Tibial nerve (tissue), 4 donors: ENCODE measurements around the gene GART. TPM values are rescaled to one million over a fixed set of nuclear protein-coding genes. Genes with fewer than 3 reads are reported as not detected.

Experiments
- DNase-seq, 2 donors: peaks; one replicate each; pipeline ENCODE4 v3.0.0-alpha.2; 2019; ENCODE audit warnings: low spot score in 2 of 2
- H3K27ac ChIP-seq, 4 donors: fragments of 200-600 bp; sonication (generic) in 3 of 4; one replicate each; pipeline ENCODE4 v1.5.1; 2017 to 2019; ENCODE audit warnings: mild to moderate bottlenecking in 1 of 4
- H3K27me3 ChIP-seq, 2 donors: fragments of 200-600 bp; sonication (generic) in 1 of 2; one replicate each; pipeline versions ENCODE4 v1.5.1 to v1.6.0; 2017 to 2019
- H3K36me3 ChIP-seq, 3 donors: fragments of 200-600 bp; sonication (generic); one replicate each; pipeline ENCODE4 v1.5.1; 2018 to 2019
- H3K4me1 ChIP-seq, 4 donors: fragments of 200-600 bp; sonication (generic) in 3 of 4; one replicate each; pipeline ENCODE4 v1.5.1; 2017 to 2019
- H3K4me3 ChIP-seq, 4 donors: fragments of 200-600 bp; sonication (generic) in 3 of 4; one replicate each; pipeline ENCODE4 v1.5.1; 2017 to 2019; ENCODE audit warnings: mild to moderate bottlenecking in 1 of 4, moderate library complexity in 1 of 4
- H3K9me3 ChIP-seq, 4 donors: fragments of 200-600 bp; sonication (generic) in 3 of 4; one replicate each; pipeline ENCODE4 v1.5.1; 2017 to 2019
- EP300 ChIP-seq, 2 donors: sonication (generic); formaldehyde crosslinking; IDR thresholded peaks; one replicate each; pipeline ENCODE4 v1.6.1; 2017; ENCODE audit warnings: antibody characterized with exemption in 2 of 2, mild to moderate bottlenecking in 1 of 2
- POLR2A ChIP-seq, 2 donors: fragments of 450-650 bp; IDR thresholded peaks; one replicate each; pipeline ENCODE4 v1.6.1; 2017; ENCODE audit warnings: antibody characterized with exemption in 2 of 2, mild to moderate bottlenecking in 2 of 2, moderate library complexity in 2 of 2
- WGBS, 2 donors: methylation state at CpG; one replicate each; pipeline ENCODE4 v1.1.5; 2018; 5-methylcytosine and 5-hydroxymethylcytosine counted together
- total RNA-seq, 4 donors: library from RNA; depleted of rRNA; stranded (reverse); fragments of >200 nt; gene quantifications; one replicate each; pipeline ENCODE4 v1.1.0, GENCODE V29; 2016
- TF ChIP-seq, protein P1 (sequence below), 5 experiments: fragments of 200-600 bp in 3 of 5; fragments of 450-650 bp in 2 of 5; sonication (generic) in 3 of 5; IDR thresholded peaks; one replicate each; pipeline ENCODE4 v1.5.1; 2016 to 2019; ENCODE audit warnings: antibody characterized with exemption in 5 of 5, mild to moderate bottlenecking in 3 of 5, moderate library complexity in 2 of 5

The GART gene
- total RNA-seq, 4 donors from 2014 or later, result 73.5 to 141 (median 106) TPM

DNA sequence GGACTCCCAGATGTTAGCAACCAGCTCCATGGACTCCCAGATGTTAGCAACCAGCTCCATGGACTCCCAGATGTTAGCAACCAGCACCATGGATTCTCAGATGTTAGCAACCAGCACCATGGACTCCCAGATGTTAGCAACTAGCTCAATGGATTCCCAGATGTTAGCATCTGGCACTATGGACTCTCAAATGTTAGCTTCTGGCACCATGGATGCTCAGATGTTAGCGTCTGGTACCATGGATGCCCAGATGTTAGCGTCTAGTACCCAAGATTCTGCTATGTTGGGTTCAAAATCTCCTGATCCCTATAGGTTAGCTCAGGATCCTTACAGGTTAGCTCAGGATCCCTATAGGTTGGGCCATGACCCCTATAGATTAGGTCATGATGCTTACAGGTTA, 9.7 kb upstream of the GART start:
- no peak overlapping the region for H3K27ac ChIP-seq
- H3K4me3 ChIP-seq, result no peak overlapping the region
- peaks cover 2 to 93% (median 40%) of the 10 kb centered on the region in 3 donors for H3K36me3 ChIP-seq
- no peaks in the 10 kb centered on the region for H3K9me3 ChIP-seq
- peaks cover 0 to 23% (median 6%) of the 10 kb centered on the region in 4 donors for H3K4me1 ChIP-seq
- no peak for DNase-seq
- H3K27me3 ChIP-seq, result no peaks in the 10 kb centered on the region
- TF ChIP-seq EP300 (IDR thresholded peaks at IDR 0.05) (no peak), POLR2A (IDR thresholded peaks at IDR 0.05) (no peak)
- TF ChIP-seq, protein P1, sequence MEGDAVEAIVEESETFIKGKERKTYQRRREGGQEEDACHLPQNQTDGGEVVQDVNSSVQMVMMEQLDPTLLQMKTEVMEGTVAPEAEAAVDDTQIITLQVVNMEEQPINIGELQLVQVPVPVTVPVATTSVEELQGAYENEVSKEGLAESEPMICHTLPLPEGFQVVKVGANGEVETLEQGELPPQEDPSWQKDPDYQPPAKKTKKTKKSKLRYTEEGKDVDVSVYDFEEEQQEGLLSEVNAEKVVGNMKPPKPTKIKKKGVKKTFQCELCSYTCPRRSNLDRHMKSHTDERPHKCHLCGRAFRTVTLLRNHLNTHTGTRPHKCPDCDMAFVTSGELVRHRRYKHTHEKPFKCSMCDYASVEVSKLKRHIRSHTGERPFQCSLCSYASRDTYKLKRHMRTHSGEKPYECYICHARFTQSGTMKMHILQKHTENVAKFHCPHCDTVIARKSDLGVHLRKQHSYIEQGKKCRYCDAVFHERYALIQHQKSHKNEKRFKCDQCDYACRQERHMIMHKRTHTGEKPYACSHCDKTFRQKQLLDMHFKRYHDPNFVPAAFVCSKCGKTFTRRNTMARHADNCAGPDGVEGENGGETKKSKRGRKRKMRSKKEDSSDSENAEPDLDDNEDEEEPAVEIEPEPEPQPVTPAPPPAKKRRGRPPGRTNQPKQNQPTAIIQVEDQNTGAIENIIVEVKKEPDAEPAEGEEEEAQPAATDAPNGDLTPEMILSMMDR (IDR thresholded peaks at IDR 0.05), result no peak
- 100% methylated on average over 2 of the region's 2 CpGs for WGBS, 2 donors

DNA sequence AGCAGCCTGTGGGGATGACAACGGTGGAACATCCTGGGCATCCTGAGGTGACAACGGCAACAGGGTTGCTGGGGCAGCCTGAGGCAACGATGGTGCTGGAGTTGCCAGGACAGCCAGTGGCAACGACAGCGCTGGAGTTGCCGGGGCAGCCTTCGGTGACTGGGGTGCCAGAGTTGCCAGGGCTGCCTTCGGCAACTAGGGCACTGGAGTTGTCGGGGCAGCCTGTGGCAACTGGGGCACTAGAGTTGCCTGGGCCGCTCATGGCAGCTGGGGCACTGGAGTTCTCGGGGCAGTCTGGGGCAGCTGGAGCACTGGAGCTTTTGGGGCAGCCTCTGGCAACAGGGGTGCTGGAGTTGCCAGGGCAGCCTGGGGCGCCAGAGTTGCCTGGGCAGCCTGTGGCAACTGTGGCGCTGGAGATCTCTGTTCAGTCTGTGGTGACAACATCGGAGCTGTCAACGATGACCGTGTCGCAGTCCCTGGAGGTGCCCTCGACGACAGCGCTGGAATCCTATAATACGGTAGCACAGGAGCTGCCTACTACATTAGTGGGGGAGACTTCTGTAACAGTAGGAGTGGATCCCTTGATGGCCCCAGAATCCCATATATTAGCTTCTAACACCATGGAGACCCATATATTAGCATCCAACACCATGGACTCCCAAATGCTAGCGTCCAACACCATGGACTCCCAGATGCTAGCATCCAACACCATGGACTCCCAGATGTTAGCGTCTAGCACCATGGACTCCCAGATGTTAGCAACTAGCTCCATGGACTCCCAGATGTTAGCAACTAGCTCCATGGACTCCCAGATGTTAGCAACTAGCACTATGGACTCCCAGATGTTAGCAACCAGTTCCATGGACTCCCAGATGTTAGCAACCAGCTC, 9.1 kb upstream of the GART start:
- Histone ChIP-seq H3K9me3 (no peaks in the 10 kb centered on the region), H3K4me1 (peaks cover 0 to 22% (median 7%) of the 10 kb centered on the region in 4 donors), H3K27ac (no peak overlapping the region), H3K4me3 (no peak overlapping the region), H3K36me3 (peaks cover 2 to 92% (median 40%) of the 10 kb centered on the region in 3 donors), H3K27me3 (no peaks in the 10 kb centered on the region)
- TF ChIP-seq POLR2A (IDR thresholded peaks at IDR 0.05), result no peak
- TF ChIP-seq, protein P1 (IDR thresholded peaks at IDR 0.05), result no peak
- TF ChIP-seq EP300 (IDR thresholded peaks at IDR 0.05), result no peak
- 96 to 97% methylated on average over 15 to 22 of the region's 23 CpGs for WGBS, 2 donors
- no peak for DNase-seq

DNA sequence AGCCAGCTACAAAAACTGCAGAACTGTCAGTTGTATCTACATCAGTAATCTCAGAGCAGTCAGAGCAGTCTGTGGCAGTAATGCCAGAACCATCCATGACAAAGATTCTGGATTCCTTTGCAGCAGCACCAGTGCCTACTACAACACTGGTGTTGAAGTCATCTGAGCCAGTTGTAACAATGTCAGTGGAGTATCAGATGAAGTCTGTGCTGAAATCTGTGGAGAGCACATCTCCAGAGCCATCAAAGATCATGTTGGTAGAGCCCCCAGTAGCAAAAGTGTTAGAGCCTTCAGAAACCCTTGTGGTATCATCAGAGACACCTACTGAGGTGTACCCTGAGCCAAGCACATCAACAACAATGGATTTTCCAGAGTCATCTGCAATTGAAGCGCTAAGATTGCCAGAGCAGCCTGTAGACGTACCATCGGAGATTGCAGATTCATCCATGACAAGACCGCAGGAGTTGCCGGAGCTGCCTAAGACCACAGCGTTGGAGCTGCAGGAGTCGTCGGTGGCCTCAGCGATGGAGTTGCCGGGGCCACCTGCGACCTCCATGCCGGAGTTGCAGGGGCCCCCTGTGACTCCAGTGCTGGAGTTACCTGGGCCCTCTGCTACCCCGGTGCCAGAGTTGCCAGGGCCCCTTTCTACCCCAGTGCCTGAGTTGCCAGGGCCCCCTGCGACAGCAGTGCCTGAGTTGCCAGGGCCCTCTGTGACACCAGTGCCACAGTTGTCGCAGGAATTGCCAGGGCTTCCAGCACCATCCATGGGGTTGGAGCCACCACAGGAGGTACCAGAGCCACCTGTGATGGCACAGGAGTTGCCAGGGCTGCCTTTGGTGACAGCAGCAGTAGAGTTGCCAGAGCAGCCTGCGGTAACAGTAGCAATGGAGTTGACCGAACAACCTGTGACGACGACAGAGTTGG, 8.2 kb upstream of the GART start:
- Histone ChIP-seq H3K4me1 (peaks cover 0 to 24% (median 11%) of the 10 kb centered on the region in 4 donors), H3K36me3 (peaks cover 2 to 87% (median 40%) of the 10 kb centered on the region in 3 donors)

DNA sequence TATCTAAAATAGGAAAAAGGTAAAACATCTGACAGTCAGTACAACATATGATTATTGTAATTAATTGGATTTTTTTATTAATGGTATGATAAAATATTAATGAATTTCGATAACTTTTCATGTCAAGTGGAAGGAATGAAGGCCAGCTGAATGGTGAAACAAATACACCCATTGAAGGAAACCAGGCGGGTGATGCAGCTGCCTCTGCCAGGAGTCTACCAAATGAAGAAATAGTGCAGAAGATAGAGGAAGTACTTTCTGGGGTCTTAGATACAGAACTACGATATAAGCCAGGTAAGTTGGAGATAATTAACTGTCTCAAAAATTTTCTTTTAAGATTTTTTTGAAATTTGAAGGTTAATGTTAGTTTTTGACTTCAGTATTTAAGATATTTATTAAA, 4.2 kb upstream of the GART start:
- Histone ChIP-seq H3K4me1 (peaks cover 0 to 41% (median 18%) of the 10 kb centered on the region in 4 donors), H3K36me3 (peaks cover 0 to 47% (median 16%) of the 10 kb centered on the region in 3 donors), H3K9me3 (no peaks in the 10 kb centered on the region), H3K27me3 (no peaks in the 10 kb centered on the region), H3K4me3 (no peak overlapping the region), H3K27ac (no peak overlapping the region)
- TF ChIP-seq EP300 (IDR thresholded peaks at IDR 0.05) (no peak), POLR2A (IDR thresholded peaks at IDR 0.05) (no peak)
- TF ChIP-seq, protein P1 (IDR thresholded peaks at IDR 0.05), result no peak
- no peak for DNase-seq
- WGBS, 2 donors, result 51 to 55% methylated on average over 3 of the region's 3 CpGs

More for the DNA sequence above, 8.2 kb upstream of the GART start:
- Histone ChIP-seq H3K27me3 (no peaks in the 10 kb centered on the region), H3K9me3 (no peaks in the 10 kb centered on the region), H3K27ac (no peak overlapping the region), H3K4me3 (no peak overlapping the region)
- TF ChIP-seq POLR2A (IDR thresholded peaks at IDR 0.05) (no peak), EP300 (IDR thresholded peaks at IDR 0.05) (no peak)
- TF ChIP-seq, protein P1 (IDR thresholded peaks at IDR 0.05), result no peak
- 97 to 98% methylated on average over 12 to 16 of the region's 19 CpGs for WGBS, 2 donors
- DNase-seq, result no peak
